Hepatocyte (in vitro differentiated cells): ENCODE results near the gene VPS33B. TPM values are rescaled to one million over a fixed set of nuclear protein-coding genes. Genes with fewer than 3 reads are reported as not detected.

Source experiments
- DNase-seq: peaks from one replicate; pipeline ENCODE4 v3.0.0-alpha.2; 2016; ENCODE audit warnings: low spot score
- H2AFZ ChIP-seq: fragments of 200-600 bp; sonication (generic); 2 replicates; pipeline ENCODE4 v1.6.0; 2016; ENCODE audit warnings: antibody characterized with exemption, mild to moderate bottlenecking
- H3K27ac ChIP-seq: fragments of 200-600 bp; sonication (generic); 2 replicates; pipeline ENCODE4 v1.5.1; 2016; ENCODE audit warnings: mild to moderate bottlenecking
- H3K27me3 ChIP-seq: fragments of 200-600 bp; sonication (generic); 2 replicates; pipeline ENCODE4 v1.6.1; 2016
- H3K36me3 ChIP-seq: fragments of 200-600 bp; sonication (generic); replicated peaks from 2 replicates; pipeline ENCODE4 v1.5.1; 2016; ENCODE audit warnings: low read depth; ENCODE audit not compliant: insufficient read depth
- H3K4me1 ChIP-seq: fragments of 200-600 bp; sonication (generic); 2 replicates; pipeline ENCODE4 v1.5.1; 2016; ENCODE audit warnings: mild to moderate bottlenecking, moderate library complexity; ENCODE audit not compliant: insufficient read depth
- H3K4me2 ChIP-seq: fragments of 200-600 bp; sonication (generic); 2 replicates; pipeline ENCODE4 v1.6.0; 2016
- H3K4me3 ChIP-seq: fragments of 200-600 bp; sonication (generic); 2 replicates; pipeline ENCODE4 v1.5.1; 2016; ENCODE audit warnings: mild to moderate bottlenecking
- H3K79me2 ChIP-seq: fragments of 200-600 bp; sonication (generic); 2 replicates; pipeline ENCODE4 v1.6.0; 2017; ENCODE audit warnings: mild to moderate bottlenecking
- H3K9me2 ChIP-seq: fragments of 200-600 bp; sonication (generic); replicated peaks from 2 replicates; pipeline ENCODE4 v1.6.0; 2017; ENCODE audit warnings: mild to moderate bottlenecking; ENCODE audit not compliant: insufficient read depth
- H3K9me3 ChIP-seq: fragments of 200-600 bp; sonication (generic); 2 replicates; pipeline ENCODE4 v1.5.1; 2016; ENCODE audit warnings: low read depth, mild to moderate bottlenecking
- H4K20me1 ChIP-seq: fragments of 200-600 bp; sonication (generic); 2 replicates; pipeline ENCODE4 v1.6.0; 2016; ENCODE audit warnings: mild to moderate bottlenecking; ENCODE audit not compliant: insufficient read depth, poor library complexity, severe bottlenecking
- EZH2 ChIP-seq: fragments of 200-600 bp; sonication (generic); IDR thresholded peaks from 2 replicates; pipeline ENCODE4 v1.6.1; 2016; ENCODE audit warnings: antibody characterized with exemption, mild to moderate bottlenecking, borderline replicate concordance
- EZH2phosphoT487 ChIP-seq: fragments of 200-600 bp; sonication (generic); IDR thresholded peaks from one replicate; pipeline ENCODE4 v1.6.1; 2018; ENCODE audit warnings: antibody characterized with exemption, mild to moderate bottlenecking, low read depth, moderate library complexity; ENCODE audit not compliant: unreplicated experiment, severe bottlenecking
- WGBS: methylation state at CpG from one replicate; pipeline ENCODE4 v1.1.6; 2016; ENCODE audit warnings: low lambda C conversion rate; ENCODE audit errors: missing lambda C conversion rate; 5-methylcytosine and 5-hydroxymethylcytosine counted together
- polyA plus RNA-seq: library from polyadenylated mRNA; unstranded; fragments of >200 nt; fragmentation: Nextera tagmentation; extraction: Ambion mirVana; gene quantifications from 2 replicates; pipeline ENCODE4 v1.2.1, GENCODE V29; 2016
- total RNA-seq: library from RNA; depleted of rRNA; stranded (reverse); fragments of >200 nt; gene quantifications from 2 replicates; pipeline ENCODE4 v1.2.3, GENCODE V29; 2014
- TF ChIP-seq, protein P1 (sequence below): fragments of 200-600 bp; sonication (generic); IDR thresholded peaks from 2 replicates; pipeline ENCODE4 v1.5.1; 2016; ENCODE audit warnings: antibody characterized with exemption, mild to moderate bottlenecking; ENCODE audit not compliant: poor library complexity

The VPS33B gene
- total and polyA plus RNA-seq, 2 experiments from 2014 or later: 7.8 to 11.7 TPM

DNA sequence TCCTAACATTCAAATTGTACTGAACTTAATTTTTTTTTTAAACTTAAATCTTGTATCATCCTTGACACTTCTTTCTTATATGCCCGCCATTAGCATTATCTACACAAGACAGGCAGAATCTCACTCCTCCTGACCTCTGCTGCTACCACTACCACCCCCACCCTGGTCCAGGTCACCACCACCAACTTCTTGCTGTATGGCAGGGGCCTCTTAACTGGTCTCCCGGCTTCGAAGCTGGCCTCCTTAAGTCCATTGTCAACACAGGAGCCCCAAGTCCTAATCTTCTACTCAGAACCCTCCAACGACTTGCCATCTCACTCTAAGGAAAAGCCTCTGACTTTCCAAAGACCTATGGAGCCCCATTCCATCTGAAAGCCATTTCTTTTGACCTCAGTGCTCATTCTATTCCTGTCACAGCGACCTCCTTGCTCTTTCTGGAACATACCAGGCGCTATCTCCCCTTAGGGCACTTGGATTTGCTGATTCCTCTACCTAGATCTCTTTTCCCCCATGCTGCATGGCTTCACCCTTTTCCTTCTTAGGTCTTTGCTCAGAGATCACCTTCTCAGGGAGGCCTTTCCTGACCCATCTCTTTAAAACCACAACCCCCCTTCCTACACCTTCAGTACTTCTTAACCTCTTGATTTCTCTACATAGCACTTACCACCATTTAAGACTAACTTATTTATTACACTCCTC is 30.7 kb downstream of the VPS33B start:
- Histone ChIP-seq H3K4me3 (no peak overlapping the region), H3K79me2 (peaks cover 71% of the 10 kb centered on the region), H3K27ac (peak overlapping the region; percentile 30), H3K36me3 (no peaks in the 10 kb centered on the region), H3K9me2 (no peaks in the 10 kb centered on the region), H3K9me3 (no peaks in the 10 kb centered on the region), H3K4me2 (peak overlapping the region; percentile 25), H3K27me3 (no peaks in the 10 kb centered on the region), H4K20me1 (no peaks in the 10 kb centered on the region), H2AFZ (no peak overlapping the region), H3K4me1 (peaks cover 14% of the 10 kb centered on the region)
- TF ChIP-seq, protein P1, sequence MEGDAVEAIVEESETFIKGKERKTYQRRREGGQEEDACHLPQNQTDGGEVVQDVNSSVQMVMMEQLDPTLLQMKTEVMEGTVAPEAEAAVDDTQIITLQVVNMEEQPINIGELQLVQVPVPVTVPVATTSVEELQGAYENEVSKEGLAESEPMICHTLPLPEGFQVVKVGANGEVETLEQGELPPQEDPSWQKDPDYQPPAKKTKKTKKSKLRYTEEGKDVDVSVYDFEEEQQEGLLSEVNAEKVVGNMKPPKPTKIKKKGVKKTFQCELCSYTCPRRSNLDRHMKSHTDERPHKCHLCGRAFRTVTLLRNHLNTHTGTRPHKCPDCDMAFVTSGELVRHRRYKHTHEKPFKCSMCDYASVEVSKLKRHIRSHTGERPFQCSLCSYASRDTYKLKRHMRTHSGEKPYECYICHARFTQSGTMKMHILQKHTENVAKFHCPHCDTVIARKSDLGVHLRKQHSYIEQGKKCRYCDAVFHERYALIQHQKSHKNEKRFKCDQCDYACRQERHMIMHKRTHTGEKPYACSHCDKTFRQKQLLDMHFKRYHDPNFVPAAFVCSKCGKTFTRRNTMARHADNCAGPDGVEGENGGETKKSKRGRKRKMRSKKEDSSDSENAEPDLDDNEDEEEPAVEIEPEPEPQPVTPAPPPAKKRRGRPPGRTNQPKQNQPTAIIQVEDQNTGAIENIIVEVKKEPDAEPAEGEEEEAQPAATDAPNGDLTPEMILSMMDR: no peak
- no peak for TF ChIP-seq EZH2phosphoT487
- no peak for TF ChIP-seq EZH2
- 70% methylated on average over 6 of the region's 6 CpGs for WGBS
- DNase-seq: no peak

DNA sequence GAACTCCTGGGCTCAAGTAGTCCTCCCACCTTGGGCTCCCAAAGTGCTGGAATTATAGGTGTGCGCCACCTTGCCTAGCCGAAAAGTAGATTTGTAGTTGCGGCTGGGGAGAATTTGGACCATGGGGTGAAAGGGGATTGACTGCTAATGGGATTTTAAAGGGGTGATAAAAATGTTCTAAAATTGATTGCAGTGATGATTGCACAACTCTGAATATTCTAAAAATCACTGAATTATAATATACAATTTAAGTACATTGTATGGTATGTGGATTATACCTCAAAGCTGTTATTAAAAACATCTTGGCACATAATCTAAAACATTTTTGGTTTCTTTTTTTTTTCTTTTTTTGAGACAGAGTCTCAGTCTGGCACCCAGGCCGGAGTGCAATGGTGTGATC is 31.9 kb downstream of the VPS33B start:
- H3K9me3 ChIP-seq: no peaks in the 10 kb centered on the region
- H3K4me2 ChIP-seq: no peak overlapping the region
- no peak overlapping the region for H3K4me3 ChIP-seq
- H3K36me3 ChIP-seq: no peaks in the 10 kb centered on the region
- 99% methylated on average over 4 of the region's 4 CpGs for WGBS
- peaks cover 14% of the 10 kb centered on the region for H3K4me1 ChIP-seq
- H3K27me3 ChIP-seq: no peaks in the 10 kb centered on the region
- H3K9me2 ChIP-seq: no peaks in the 10 kb centered on the region
- H4K20me1 ChIP-seq: no peaks in the 10 kb centered on the region
- H3K27ac ChIP-seq: no peak overlapping the region
- DNase-seq: no peak
- H2AFZ ChIP-seq: no peak overlapping the region
- TF ChIP-seq EZH2 (no peak), EZH2phosphoT487 (no peak)
- TF ChIP-seq, protein P1: no peak
- H3K79me2 ChIP-seq: peaks cover 84% of the 10 kb centered on the region

DNA sequence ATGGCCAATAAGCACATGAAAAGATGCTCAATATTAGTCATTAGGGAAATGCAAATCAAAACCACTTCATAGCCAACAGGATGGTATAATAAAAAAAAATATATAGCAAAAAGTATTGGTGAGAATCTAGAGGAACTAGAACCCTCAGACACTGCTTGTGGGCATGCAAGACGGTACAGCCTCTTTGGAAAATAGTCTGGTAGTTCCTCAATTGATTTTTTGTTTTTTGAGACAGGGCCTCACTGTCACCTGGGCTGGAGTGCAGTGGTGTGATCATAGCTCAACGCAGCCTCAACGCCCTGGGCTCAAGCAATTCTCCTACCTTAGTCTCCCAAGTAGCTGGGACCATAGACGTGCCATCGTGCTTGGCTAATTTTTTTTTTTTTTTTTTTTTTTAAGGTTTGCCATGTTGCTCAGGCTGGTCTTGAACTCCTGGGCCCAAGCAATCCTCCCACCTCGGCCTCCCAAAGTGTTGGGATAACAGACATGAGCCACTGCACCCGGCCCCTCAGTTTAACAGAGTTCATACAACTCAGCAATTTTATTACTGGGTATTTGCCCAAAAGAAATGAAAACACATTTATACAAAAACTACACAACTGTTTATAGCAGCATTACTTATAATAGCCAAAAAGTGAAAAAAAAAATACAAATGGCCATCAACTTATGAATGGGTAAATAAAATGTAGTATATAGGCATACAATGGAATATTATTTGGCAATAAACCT is 33.2 kb downstream of the VPS33B start:
- Histone ChIP-seq H3K4me1 (peaks cover 14% of the 10 kb centered on the region), H3K27me3 (no peaks in the 10 kb centered on the region), H4K20me1 (no peaks in the 10 kb centered on the region), H3K9me2 (no peaks in the 10 kb centered on the region), H3K4me3 (no peak overlapping the region), H2AFZ (no peak overlapping the region), H3K36me3 (no peaks in the 10 kb centered on the region), H3K27ac (no peak overlapping the region), H3K4me2 (no peak overlapping the region), H3K79me2 (peaks cover 97% of the 10 kb centered on the region), H3K9me3 (no peaks in the 10 kb centered on the region)
- no peak for DNase-seq
- WGBS: 94% methylated on average over 7 of the region's 7 CpGs
- TF ChIP-seq EZH2phosphoT487 (no peak), EZH2 (no peak)
- TF ChIP-seq, protein P1: no peak
